Parathyroid adenoma (tissue), 2 donors: ENCODE data around the gene DCP1A.

Experiments used
- H2AFZ ChIP-seq: fragments of 300-600 bp; sonication (generic); one replicate; pipeline ENCODE4 v1.7.0; 2017; ENCODE audit warnings: antibody characterized with exemption, mild to moderate bottlenecking
- H3K27ac ChIP-seq: fragments of 300-600 bp; sonication (generic); one replicate; pipeline ENCODE4 v1.7.0; 2017
- H3K27me3 ChIP-seq: fragments of 300-600 bp; sonication (generic); one replicate; pipeline ENCODE4 v1.7.0; 2017; ENCODE audit warnings: low read length; ENCODE audit not compliant: control insufficient read depth, insufficient read depth
- H3K36me3 ChIP-seq: fragments of 300-600 bp; sonication (generic); one replicate; pipeline ENCODE4 v1.7.0; 2017; ENCODE audit warnings: low read length; ENCODE audit not compliant: control insufficient read depth, insufficient read depth
- H3K4me1 ChIP-seq: fragments of 300-600 bp; sonication (generic); one replicate; pipeline ENCODE4 v1.7.0; 2017; ENCODE audit warnings: control low read depth
- H3K4me2 ChIP-seq: fragments of 300-600 bp; sonication (generic); one replicate; pipeline ENCODE4 v1.7.0; 2017; ENCODE audit warnings: low read length
- H3K4me3 ChIP-seq: fragments of 300-600 bp; sonication (generic); one replicate; pipeline ENCODE4 v1.7.0; 2017; ENCODE audit warnings: low read depth, low read length
- H3K79me2 ChIP-seq: fragments of 300-600 bp; sonication (generic); one replicate; pipeline ENCODE4 v1.7.0; 2017; ENCODE audit warnings: control low read depth
- H3K9ac ChIP-seq: fragments of 300-600 bp; sonication (generic); one replicate; pipeline ENCODE4 v1.7.0; 2017; ENCODE audit warnings: mild to moderate bottlenecking
- H3K9me3 ChIP-seq: fragments of 300-600 bp; sonication (generic); one replicate; pipeline ENCODE4 v1.7.0; 2017; ENCODE audit warnings: low read length; ENCODE audit not compliant: control insufficient read depth
- CTCF ChIP-seq: fragments of 300-600 bp; sonication (generic); IDR thresholded peaks from one replicate; pipeline ENCODE4 v1.7.0; 2017; ENCODE audit warnings: antibody characterized with exemption, mild to moderate bottlenecking
- donor health status: primary hyperparathyroidism.

The DCP1A gene

GRCh38 chr3:53288214-53288613 is 59.1 kb downstream of the DCP1A start:
- H2AFZ ChIP-seq, result no peak overlapping the region
- peaks cover 7% of the 10 kb centered on the region for H3K4me1 ChIP-seq
- no peak overlapping the region for H3K4me3 ChIP-seq
- peaks cover 2% of the 10 kb centered on the region for H3K79me2 ChIP-seq
- H3K9ac ChIP-seq, result no peak overlapping the region
- no peak overlapping the region for H3K4me2 ChIP-seq
- no peaks in the 10 kb centered on the region for H3K36me3 ChIP-seq
- no peak for TF ChIP-seq CTCF
- H3K27ac ChIP-seq, result no peak overlapping the region
- no peaks in the 10 kb centered on the region for H3K27me3 ChIP-seq
- H3K9me3 ChIP-seq, result no peaks in the 10 kb centered on the region

GRCh38 chr3:53287131-53287629 is 60.2 kb downstream of the DCP1A start:
- H3K27me3 ChIP-seq, result no peaks in the 10 kb centered on the region
- no peak for TF ChIP-seq CTCF
- H3K4me3 ChIP-seq, result no peak overlapping the region
- H3K79me2 ChIP-seq, result peaks cover 2% of the 10 kb centered on the region
- no peaks in the 10 kb centered on the region for H3K9me3 ChIP-seq
- H2AFZ ChIP-seq, result no peak overlapping the region
- H3K27ac ChIP-seq, result no peak overlapping the region
- peaks cover 7% of the 10 kb centered on the region for H3K4me1 ChIP-seq
- H3K9ac ChIP-seq, result no peak overlapping the region
- no peak overlapping the region for H3K4me2 ChIP-seq
- H3K36me3 ChIP-seq, result no peaks in the 10 kb centered on the region

DNA sequence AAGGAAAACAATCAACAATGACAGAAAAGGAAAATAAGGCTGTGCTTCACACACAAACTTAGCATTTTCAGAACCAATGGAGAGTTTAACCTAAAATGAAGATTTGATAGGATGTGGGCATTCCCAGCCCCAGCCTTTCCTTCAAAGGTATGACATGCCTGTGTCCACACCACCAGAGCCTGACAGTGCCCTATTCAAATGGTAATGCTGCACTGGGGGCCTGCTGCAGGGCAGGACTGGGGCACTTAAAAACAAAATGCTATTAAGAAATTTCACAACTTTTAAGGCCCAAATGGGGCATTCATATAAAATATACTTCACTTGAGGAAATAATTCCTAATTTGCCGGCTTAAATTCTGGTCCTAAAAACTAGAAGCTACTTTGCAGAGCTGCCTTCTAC is 60.6 kb downstream of the DCP1A start:
- peaks cover 2% of the 10 kb centered on the region for H3K79me2 ChIP-seq
- no peaks in the 10 kb centered on the region for H3K36me3 ChIP-seq
- no peak overlapping the region for H3K27ac ChIP-seq
- H2AFZ ChIP-seq, result no peak overlapping the region
- H3K4me3 ChIP-seq, result no peak overlapping the region
- no peaks in the 10 kb centered on the region for H3K9me3 ChIP-seq
- no peak overlapping the region for H3K4me2 ChIP-seq
- no peak for TF ChIP-seq CTCF
- no peaks in the 10 kb centered on the region for H3K27me3 ChIP-seq
- H3K9ac ChIP-seq, result no peak overlapping the region
- H3K4me1 ChIP-seq, result peaks cover 4% of the 10 kb centered on the region

DNA sequence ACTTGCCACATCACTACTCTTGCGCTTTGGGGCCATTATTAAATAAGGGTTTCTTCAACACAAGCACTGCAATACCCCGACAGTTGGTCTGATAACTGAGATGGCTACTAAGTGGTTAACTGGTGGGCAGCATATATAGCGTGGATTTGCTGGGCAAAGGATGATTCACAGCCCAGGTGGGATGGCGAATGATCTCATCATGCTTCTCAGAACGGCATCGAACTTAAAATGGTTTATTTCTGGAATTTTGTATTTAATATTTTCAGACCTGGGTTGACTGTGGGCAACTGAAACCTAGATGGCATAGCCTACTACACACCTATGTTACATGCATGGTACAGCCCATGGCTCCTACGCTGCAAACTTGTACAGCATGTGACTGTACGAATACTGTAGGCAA is 64.8 kb downstream of the DCP1A start:
- no peaks in the 10 kb centered on the region for H3K79me2 ChIP-seq
- no peaks in the 10 kb centered on the region for H3K27me3 ChIP-seq
- no peak for TF ChIP-seq CTCF
- H3K9ac ChIP-seq, result no peak overlapping the region
- H3K27ac ChIP-seq, result no peak overlapping the region
- no peaks in the 10 kb centered on the region for H3K9me3 ChIP-seq
- H3K4me3 ChIP-seq, result no peak overlapping the region
- H3K4me1 ChIP-seq, result no peaks in the 10 kb centered on the region
- no peak overlapping the region for H3K4me2 ChIP-seq
- H3K36me3 ChIP-seq, result no peaks in the 10 kb centered on the region
- no peak overlapping the region for H2AFZ ChIP-seq

DNA sequence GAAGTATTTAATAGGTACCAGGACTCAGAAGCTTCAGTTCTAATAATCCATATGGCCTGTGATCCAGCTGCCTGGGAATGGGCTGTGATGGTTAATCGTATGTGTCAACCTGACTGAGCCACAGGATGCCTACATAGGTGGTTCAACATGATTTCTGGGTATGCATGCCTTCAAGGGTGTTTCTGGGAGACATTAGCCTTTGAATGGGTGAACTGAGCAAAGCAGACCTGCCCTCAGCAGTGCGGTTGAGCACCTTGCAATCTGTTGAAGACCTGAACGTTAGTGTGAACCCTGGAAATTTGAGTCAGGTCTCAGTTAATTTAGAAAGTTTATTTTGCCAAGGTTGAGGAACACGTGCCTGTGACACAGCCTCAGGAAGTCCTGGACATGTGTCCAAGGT is 68.7 kb downstream of the DCP1A start:
- Histone ChIP-seq H3K27ac (no peak overlapping the region), H3K9ac (no peak overlapping the region), H3K9me3 (no peaks in the 10 kb centered on the region), H3K4me2 (no peak overlapping the region), H3K79me2 (no peaks in the 10 kb centered on the region), H3K36me3 (no peaks in the 10 kb centered on the region), H3K4me1 (no peaks in the 10 kb centered on the region), H3K4me3 (no peak overlapping the region), H2AFZ (no peak overlapping the region), H3K27me3 (no peaks in the 10 kb centered on the region)
- no peak for TF ChIP-seq CTCF
